ENCODE data around the gene RBMX.

RBMX gene

GRCh38 chrX:136829413-136829812 is 51.1 kb downstream of the RBMX start:
- H3K4me3 ChIP-seq (ENCODE audit: low read depth, low read length): no peak overlapping the region
- H3K4me1 ChIP-seq: no peaks in the 10 kb centered on the region
- no peak overlapping the region for H3K27ac ChIP-seq
- no peak overlapping the region for H3K4me2 ChIP-seq (ENCODE audit: low read length)
- H2AFZ ChIP-seq: no peak overlapping the region
- TF ChIP-seq, protein P1, sequence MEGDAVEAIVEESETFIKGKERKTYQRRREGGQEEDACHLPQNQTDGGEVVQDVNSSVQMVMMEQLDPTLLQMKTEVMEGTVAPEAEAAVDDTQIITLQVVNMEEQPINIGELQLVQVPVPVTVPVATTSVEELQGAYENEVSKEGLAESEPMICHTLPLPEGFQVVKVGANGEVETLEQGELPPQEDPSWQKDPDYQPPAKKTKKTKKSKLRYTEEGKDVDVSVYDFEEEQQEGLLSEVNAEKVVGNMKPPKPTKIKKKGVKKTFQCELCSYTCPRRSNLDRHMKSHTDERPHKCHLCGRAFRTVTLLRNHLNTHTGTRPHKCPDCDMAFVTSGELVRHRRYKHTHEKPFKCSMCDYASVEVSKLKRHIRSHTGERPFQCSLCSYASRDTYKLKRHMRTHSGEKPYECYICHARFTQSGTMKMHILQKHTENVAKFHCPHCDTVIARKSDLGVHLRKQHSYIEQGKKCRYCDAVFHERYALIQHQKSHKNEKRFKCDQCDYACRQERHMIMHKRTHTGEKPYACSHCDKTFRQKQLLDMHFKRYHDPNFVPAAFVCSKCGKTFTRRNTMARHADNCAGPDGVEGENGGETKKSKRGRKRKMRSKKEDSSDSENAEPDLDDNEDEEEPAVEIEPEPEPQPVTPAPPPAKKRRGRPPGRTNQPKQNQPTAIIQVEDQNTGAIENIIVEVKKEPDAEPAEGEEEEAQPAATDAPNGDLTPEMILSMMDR (IDR thresholded peaks at IDR 0.05): no peak
- H3K9ac ChIP-seq: no peak overlapping the region
- H3K9me3 ChIP-seq (ENCODE audit: control insufficient read depth, low read length): no peaks in the 10 kb centered on the region
- H3K36me3 ChIP-seq (ENCODE audit: control insufficient read depth, insufficient read depth, low read length): no peaks in the 10 kb centered on the region
- H3K27me3 ChIP-seq (ENCODE audit: control insufficient read depth, insufficient read depth, low read length): no peaks in the 10 kb centered on the region
- H3K79me2 ChIP-seq: no peaks in the 10 kb centered on the region

GRCh38 chrX:136828830-136829229 is 51.7 kb downstream of the RBMX start:
- no peak overlapping the region for H2AFZ ChIP-seq
- H3K4me3 ChIP-seq (ENCODE audit: low read depth, low read length): no peak overlapping the region
- no peaks in the 10 kb centered on the region for H3K79me2 ChIP-seq
- TF ChIP-seq, protein P1 (IDR thresholded peaks at IDR 0.05): no peak
- no peak overlapping the region for H3K9ac ChIP-seq
- no peaks in the 10 kb centered on the region for H3K4me1 ChIP-seq
- no peaks in the 10 kb centered on the region for H3K27me3 ChIP-seq (ENCODE audit: control insufficient read depth, insufficient read depth, low read length)
- no peak overlapping the region for H3K27ac ChIP-seq
- H3K4me2 ChIP-seq (ENCODE audit: low read length): no peak overlapping the region
- H3K9me3 ChIP-seq (ENCODE audit: control insufficient read depth, low read length): no peaks in the 10 kb centered on the region
- H3K36me3 ChIP-seq (ENCODE audit: control insufficient read depth, insufficient read depth, low read length): no peaks in the 10 kb centered on the region

- no peak overlapping the region for H2AFZ ChIP-seq
- no peak overlapping the region for H3K27ac ChIP-seq
- no peaks in the 10 kb centered on the region for H3K27me3 ChIP-seq (ENCODE audit: control insufficient read depth, insufficient read depth, low read length)
- no peaks in the 10 kb centered on the region for H3K79me2 ChIP-seq
- H3K4me3 ChIP-seq (ENCODE audit: low read depth, low read length): no peak overlapping the region
- H3K36me3 ChIP-seq (ENCODE audit: control insufficient read depth, insufficient read depth, low read length): no peaks in the 10 kb centered on the region
- no peaks in the 10 kb centered on the region for H3K4me1 ChIP-seq
- H3K4me2 ChIP-seq (ENCODE audit: low read length): no peak overlapping the region
- H3K9ac ChIP-seq: no peak overlapping the region
- TF ChIP-seq, protein P1 (IDR thresholded peaks at IDR 0.05): no peak
- H3K9me3 ChIP-seq (ENCODE audit: control insufficient read depth, low read length): no peaks in the 10 kb centered on the region
These were observed 53.5 kb downstream of the RBMX start for GRCh38 chrX:136827026-136827425.

GRCh38 chrX:136825771-136826170 is 54.8 kb downstream of the RBMX start:
- Histone ChIP-seq H3K4me3 (ENCODE audit: low read depth, low read length) (no peak overlapping the region), H3K27me3 (ENCODE audit: control insufficient read depth, insufficient read depth, low read length) (no peaks in the 10 kb centered on the region), H3K27ac (no peak overlapping the region), H3K4me2 (ENCODE audit: low read length) (no peak overlapping the region), H3K9ac (no peak overlapping the region), H3K36me3 (ENCODE audit: control insufficient read depth, insufficient read depth, low read length) (no peaks in the 10 kb centered on the region), H3K79me2 (no peaks in the 10 kb centered on the region), H3K4me1 (no peaks in the 10 kb centered on the region), H2AFZ (no peak overlapping the region), H3K9me3 (ENCODE audit: control insufficient read depth, low read length) (no peaks in the 10 kb centered on the region)
- TF ChIP-seq, protein P1 (IDR thresholded peaks at IDR 0.05): no peak

Data from parathyroid adenoma (tissue), 2 donors.